ENCODE measurements around the gene CACNG5. TPM values are rescaled to one million over a fixed set of nuclear protein-coding genes. Genes with fewer than 3 reads are reported as not detected.

CACNG5 gene
- total RNA-seq, 4 donors from 2014 or later = not detected

- no peak for TF ChIP-seq CTCF (IDR thresholded peaks at IDR 0.05)
- no peak for TF ChIP-seq POLR2AphosphoS5 (IDR thresholded peaks at IDR 0.05)
- no peak for TF ChIP-seq EP300 (IDR thresholded peaks at IDR 0.05)
- TF ChIP-seq POLR2A (IDR thresholded peaks at IDR 0.05) = no peak
- peaks cover 7% of the 10 kb centered on the region for H3K27me3 ChIP-seq
- ATAC-seq = no peak
- 60% methylated on average over 1 of the region's 1 CpG; no CpG with 5 or more reads in 1 of the 2 donors for WGBS, 2 donors (ENCODE audit: low coverage in 1 of 2)
- H3K4me3 ChIP-seq = no peak overlapping the region
- H3K4me1 ChIP-seq = no peaks in the 10 kb centered on the region
- H3K27ac ChIP-seq = no peak overlapping the region
- no peaks in the 10 kb centered on the region for H3K36me3 ChIP-seq
- no peaks in the 10 kb centered on the region for H3K9me3 ChIP-seq
Measured at GRCh38 chr17:66929591-66929990, 94.7 kb downstream of the CACNG5 start.

- TF ChIP-seq EP300 (IDR thresholded peaks at IDR 0.05) (no peak), POLR2A (IDR thresholded peaks at IDR 0.05) (no peak), POLR2AphosphoS5 (IDR thresholded peaks at IDR 0.05) (no peak), CTCF (IDR thresholded peaks at IDR 0.05) (no peak)
- no peak overlapping the region for H3K27ac ChIP-seq
- 60 to 86% methylated on average over 1 to 2 of the region's 3 CpGs for WGBS, 2 donors (ENCODE audit: low coverage in 1 of 2)
- no peaks in the 10 kb centered on the region for H3K4me1 ChIP-seq
- H3K9me3 ChIP-seq = no peaks in the 10 kb centered on the region
- H3K27me3 ChIP-seq = peaks cover 3% of the 10 kb centered on the region
- H3K4me3 ChIP-seq = no peak overlapping the region
- H3K36me3 ChIP-seq = no peaks in the 10 kb centered on the region
- ATAC-seq = no peak
Measured at GRCh38 chr17:66930933-66931332, 96.0 kb downstream of the CACNG5 start.

GRCh38 chr17:66932311-66932710, 97.4 kb downstream of the CACNG5 start:
- no peak for TF ChIP-seq CTCF (IDR thresholded peaks at IDR 0.05)
- TF ChIP-seq POLR2AphosphoS5 (IDR thresholded peaks at IDR 0.05) = no peak
- no peak for TF ChIP-seq EP300 (IDR thresholded peaks at IDR 0.05)
- no peak for TF ChIP-seq POLR2A (IDR thresholded peaks at IDR 0.05)
- no peak for ATAC-seq
- Histone ChIP-seq H3K27me3 (peaks cover 3% of the 10 kb centered on the region), H3K27ac (no peak overlapping the region), H3K4me1 (no peaks in the 10 kb centered on the region), H3K9me3 (peaks cover 0 to 3% (median 0%) of the 10 kb centered on the region in 3 donors), H3K4me3 (no peak overlapping the region), H3K36me3 (no peaks in the 10 kb centered on the region)
- WGBS, 2 donors (ENCODE audit: low coverage in 1 of 2) = 51 to 68% methylated on average over 2 of the region's 2 CpGs

- 40% methylated on average over 1 of the region's 2 CpGs; no CpG with 5 or more reads in 1 of the 2 donors for WGBS, 2 donors (ENCODE audit: low coverage in 1 of 2)
- ATAC-seq = no peak
- peaks cover 0 to 13% (median 0%) of the 10 kb centered on the region in 3 donors for H3K9me3 ChIP-seq
- H3K27me3 ChIP-seq = peaks cover 18% of the 10 kb centered on the region
- no peaks in the 10 kb centered on the region for H3K4me1 ChIP-seq
- no peaks in the 10 kb centered on the region for H3K36me3 ChIP-seq
- TF ChIP-seq EP300 (IDR thresholded peaks at IDR 0.05) = no peak
- no peak for TF ChIP-seq CTCF (IDR thresholded peaks at IDR 0.05)
- no peak for TF ChIP-seq POLR2A (IDR thresholded peaks at IDR 0.05)
- TF ChIP-seq POLR2AphosphoS5 (IDR thresholded peaks at IDR 0.05) = no peak
- no peak overlapping the region for H3K27ac ChIP-seq
- no peak overlapping the region for H3K4me3 ChIP-seq
Measured at GRCh38 chr17:66934040-66934439, 99.1 kb downstream of the CACNG5 start.

Small RNAs within 50 kb of the gene (small RNA-seq; reads per million reads assigned to genes)
- gene MIR634 = 0 reads per million in 4 donors
- 0 reads per million in 4 donors for gene RNA5SP446

Other genes with a start within 250 kb of the CACNG5 start
- 10 to 100 TPM in 1 of 4 donors, 1 to 10 TPM in 1, under 1 TPM in 1, not detected in 1; 0.13 to 13.5 (median 2.1) TPM for gene CACNG4, start 129.6 kb downstream of the CACNG5 start, total RNA-seq
- gene CACNG1, start 209.4 kb downstream of the CACNG5 start, total RNA-seq = not detected

Data from gastroesophageal sphincter (tissue), 4 donors.